ENCODE measurements around the gene MED12L.

MED12L gene

GRCh38 chr3:151087648-151088047, 2.2 kb downstream of the MED12L start:
- no peak for DNase-seq

- DNase-seq, result no peak
These were observed 6.4 kb downstream of the MED12L start for GRCh38 chr3:151091685-151092345.

- DNase-seq, result no peak
These were observed 7.7 kb downstream of the MED12L start for GRCh38 chr3:151093148-151093547.

GRCh38 chr3:151093905-151094304, 8.4 kb downstream of the MED12L start:
- DNase-seq, result no peak

GRCh38 chr3:151096716-151097115, 11.3 kb downstream of the MED12L start:
- DNase-seq, result no peak

- DNase-seq, result no peak
These were observed 14.6 kb downstream of the MED12L start for GRCh38 chr3:151100076-151100475.

- no peak for DNase-seq
These were observed 16.0 kb downstream of the MED12L start for GRCh38 chr3:151101270-151101969.

- DNase-seq, result no peak
These were observed 20.8 kb downstream of the MED12L start for GRCh38 chr3:151106311-151106710.

GRCh38 chr3:151107177-151107576, 21.7 kb downstream of the MED12L start:
- no peak for DNase-seq

- DNase-seq, result no peak
These were observed 22.2 kb downstream of the MED12L start for GRCh38 chr3:151107701-151108100.

GRCh38 chr3:151109286-151109800, 23.9 kb downstream of the MED12L start:
- DNase-seq, result no peak

GRCh38 chr3:151112731-151113130, 27.3 kb downstream of the MED12L start:
- DNase-seq, result no peak

GRCh38 chr3:151113343-151113742, 27.9 kb downstream of the MED12L start:
- DNase-seq, result no peak

- no peak for DNase-seq
These were observed 31.6 kb downstream of the MED12L start for GRCh38 chr3:151117047-151117446.

GRCh38 chr3:151119188-151119587, 33.7 kb downstream of the MED12L start:
- no peak for DNase-seq

GRCh38 chr3:151120409-151120808, 34.9 kb downstream of the MED12L start:
- no peak for DNase-seq

GRCh38 chr3:151121016-151121415, 35.6 kb downstream of the MED12L start:
- DNase-seq, result no peak

GRCh38 chr3:151123827-151124226, 38.4 kb downstream of the MED12L start:
- no peak for DNase-seq

- no peak for DNase-seq
These were observed 39.0 kb downstream of the MED12L start for GRCh38 chr3:151124476-151124875.

- DNase-seq, result no peak
These were observed 45.0 kb downstream of the MED12L start for GRCh38 chr3:151130428-151130827.

GRCh38 chr3:151133175-151133574, 47.7 kb downstream of the MED12L start:
- no peak for DNase-seq

GRCh38 chr3:151133917-151134450, 48.5 kb downstream of the MED12L start:
- DNase-seq, result no peak

- peak; percentile 31 for DNase-seq
These were observed 50.3 kb downstream of the MED12L start for GRCh38 chr3:151135541-151136337.
